GM10266 (cell line): ENCODE results near the gene LSM14A.

Experiments
- DNase-seq: peaks from one replicate; pipeline ENCODE4 v3.0.0; 2012; ENCODE audit errors: extremely low spot score
- TF ChIP-seq, protein P1 (sequence below): IDR thresholded peaks from 2 replicates; pipeline ENCODE4 v1.5.1; 2012; ENCODE audit warnings: mild to moderate bottlenecking, low read depth; ENCODE audit not compliant: control insufficient read depth, insufficient read depth; ENCODE audit errors: missing control alignments

The LSM14A gene

GRCh38 chr19:34226036-34226435, 53.7 kb downstream of the LSM14A start:
- TF ChIP-seq, protein P1, sequence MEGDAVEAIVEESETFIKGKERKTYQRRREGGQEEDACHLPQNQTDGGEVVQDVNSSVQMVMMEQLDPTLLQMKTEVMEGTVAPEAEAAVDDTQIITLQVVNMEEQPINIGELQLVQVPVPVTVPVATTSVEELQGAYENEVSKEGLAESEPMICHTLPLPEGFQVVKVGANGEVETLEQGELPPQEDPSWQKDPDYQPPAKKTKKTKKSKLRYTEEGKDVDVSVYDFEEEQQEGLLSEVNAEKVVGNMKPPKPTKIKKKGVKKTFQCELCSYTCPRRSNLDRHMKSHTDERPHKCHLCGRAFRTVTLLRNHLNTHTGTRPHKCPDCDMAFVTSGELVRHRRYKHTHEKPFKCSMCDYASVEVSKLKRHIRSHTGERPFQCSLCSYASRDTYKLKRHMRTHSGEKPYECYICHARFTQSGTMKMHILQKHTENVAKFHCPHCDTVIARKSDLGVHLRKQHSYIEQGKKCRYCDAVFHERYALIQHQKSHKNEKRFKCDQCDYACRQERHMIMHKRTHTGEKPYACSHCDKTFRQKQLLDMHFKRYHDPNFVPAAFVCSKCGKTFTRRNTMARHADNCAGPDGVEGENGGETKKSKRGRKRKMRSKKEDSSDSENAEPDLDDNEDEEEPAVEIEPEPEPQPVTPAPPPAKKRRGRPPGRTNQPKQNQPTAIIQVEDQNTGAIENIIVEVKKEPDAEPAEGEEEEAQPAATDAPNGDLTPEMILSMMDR: no peak
- peak; percentile 24 for DNase-seq

DNA sequence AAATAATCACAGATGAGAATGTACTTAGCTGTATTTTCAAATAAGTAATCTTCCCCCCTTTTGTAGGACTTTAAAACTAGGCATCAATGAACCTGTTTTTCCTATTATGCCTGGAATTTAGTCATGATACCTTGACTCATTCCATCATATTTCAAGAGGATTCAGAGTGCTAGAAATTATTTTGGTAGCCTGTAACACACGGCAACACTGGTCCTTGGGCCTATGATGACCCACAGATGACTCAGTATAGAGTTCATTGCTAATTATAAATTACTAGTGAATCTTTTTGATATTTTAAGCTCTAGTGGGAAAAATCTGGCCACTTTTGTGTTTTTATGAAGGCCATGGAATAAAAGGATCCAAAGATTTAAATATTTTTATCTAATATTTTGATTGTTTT, 56.0 kb downstream of the LSM14A start:
- no peak for DNase-seq
- TF ChIP-seq, protein P1: no peak

- TF ChIP-seq, protein P1: no peak
These were observed 56.5 kb downstream of the LSM14A start for GRCh38 chr19:34228762-34229161.

DNA sequence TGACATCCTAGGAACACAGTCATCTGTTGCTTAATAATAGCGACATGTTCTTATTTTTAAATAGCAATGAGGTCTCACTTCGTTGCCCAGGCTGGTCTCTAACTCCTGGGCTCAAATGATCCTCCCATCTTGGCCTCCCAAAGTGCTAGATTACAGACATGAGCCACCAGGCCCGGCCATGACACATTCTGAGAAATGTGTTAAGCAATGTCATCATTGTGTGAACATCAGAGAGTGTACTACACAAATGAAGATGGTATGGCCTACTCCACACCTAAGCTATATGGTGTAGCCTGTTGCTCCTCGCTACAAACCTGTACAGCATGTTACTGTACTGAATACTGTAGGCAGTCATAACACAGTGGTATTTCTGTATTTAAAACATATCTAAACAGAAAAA, 57.4 kb downstream of the LSM14A start:
- TF ChIP-seq, protein P1: no peak
- DNase-seq: no peak

More at GRCh38 chr19:34228762-34229161, 56.5 kb downstream of the LSM14A start:
- DNase-seq: no peak

GRCh38 chr19:34230820-34231219, 58.5 kb downstream of the LSM14A start:
- TF ChIP-seq, protein P1: no peak
- no peak for DNase-seq

- DNase-seq: no peak
- TF ChIP-seq, protein P1: no peak
These were observed 59.1 kb downstream of the LSM14A start for GRCh38 chr19:34231439-34231838.

DNA sequence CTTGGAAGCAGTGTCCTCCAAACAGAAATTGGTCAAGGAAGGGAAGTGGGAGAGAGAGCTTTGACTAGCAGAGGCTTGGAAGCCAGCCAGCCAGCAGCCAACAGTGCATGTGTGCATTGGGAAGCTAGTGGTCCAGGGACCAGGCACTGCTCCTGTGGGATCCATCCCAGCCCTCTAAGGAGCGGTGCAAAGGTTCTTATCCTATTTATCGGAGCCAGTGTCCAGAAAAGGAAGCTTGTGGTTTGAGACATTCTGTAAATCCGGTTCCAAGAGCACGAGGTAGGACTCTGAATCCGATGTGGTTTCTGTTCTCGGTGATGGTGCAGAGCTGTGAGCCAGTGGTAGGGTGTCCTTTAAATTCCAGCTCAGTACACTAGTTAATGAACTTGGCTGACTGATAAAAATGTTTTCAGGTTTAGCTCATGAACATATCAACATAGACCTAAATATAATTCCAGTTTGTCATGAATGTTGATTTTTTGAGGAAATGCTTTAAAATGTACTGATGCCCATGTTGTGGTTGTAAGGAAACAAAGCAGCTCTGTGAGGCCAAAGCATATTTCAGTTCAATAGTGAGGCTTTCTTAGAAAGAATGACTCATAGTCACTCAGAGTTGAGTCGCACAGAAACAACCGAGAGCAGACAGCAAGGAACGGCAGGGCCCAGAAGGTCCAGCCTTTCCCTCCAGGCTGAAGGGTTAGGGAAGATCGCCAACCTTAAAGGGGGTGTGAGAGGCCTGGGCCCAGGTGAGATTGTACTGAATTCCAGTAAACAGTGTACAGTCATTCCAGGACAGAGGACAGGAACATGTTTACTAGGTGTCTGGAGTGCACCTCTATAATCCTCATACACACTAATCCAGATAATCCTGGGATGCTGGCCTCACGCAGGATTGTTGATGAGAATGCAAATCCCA, 60.5 kb downstream of the LSM14A start:
- peak; percentile 50 for DNase-seq
- TF ChIP-seq, protein P1: no peak
